Aorta (tissue), 5 donors: ENCODE results near the gene KCNN4. TPM values are rescaled to one million over a fixed set of nuclear protein-coding genes. Genes with fewer than 3 reads are reported as not detected.

Source experiments
- ATAC-seq: fragments of 200-7000 bp; cut with Tn5 transposase; one replicate; pipeline ENCODE4 v1.9.1; 2022; ENCODE audit warnings: moderate library complexity; ENCODE audit not compliant: low FRiP score
- DNase-seq, 2 donors: peaks; one replicate each; pipeline ENCODE4 v3.0.0-alpha.2; 2020
- H3K27ac ChIP-seq, 2 donors: one replicate each; pipeline ENCODE4 v1.5.1; 2013; ENCODE audit warnings: low read length in 2 of 2, mild to moderate bottlenecking in 2 of 2, moderate library complexity in 2 of 2, control low read depth in 1 of 2, inconsistent platforms in 1 of 2, low read depth in 1 of 2
- H3K27me3 ChIP-seq, 2 donors: one replicate each; pipeline ENCODE4 v1.6.1; 2013; ENCODE audit warnings: control low read depth in 1 of 2, low read length in 1 of 2, mild to moderate bottlenecking in 1 of 2, moderate library complexity in 1 of 2; ENCODE audit not compliant: insufficient read depth in 2 of 2, control insufficient read depth in 1 of 2
- H3K36me3 ChIP-seq, 2 donors: one replicate each; pipeline ENCODE4 v1.6.1; 2013; ENCODE audit warnings: control low read depth in 1 of 2, low read length in 1 of 2, mild to moderate bottlenecking in 1 of 2; ENCODE audit not compliant: insufficient read depth in 2 of 2, control insufficient read depth in 1 of 2
- H3K4me1 ChIP-seq, 2 donors: one replicate each; pipeline ENCODE4 v1.6.1; 2013; ENCODE audit warnings: low read length in 2 of 2, control low read depth in 1 of 2, mild to moderate bottlenecking in 1 of 2, moderate library complexity in 1 of 2; ENCODE audit not compliant: insufficient read depth in 2 of 2, control insufficient read depth in 1 of 2
- H3K4me3 ChIP-seq, 2 donors: one replicate each; pipeline ENCODE4 v1.5.1; 2013; ENCODE audit warnings: low read length in 2 of 2, control low read depth in 1 of 2, mild to moderate bottlenecking in 1 of 2
- H3K9me3 ChIP-seq: one replicate; pipeline ENCODE4 v1.6.1; 2013; ENCODE audit warnings: mild to moderate bottlenecking, low read length; ENCODE audit not compliant: control insufficient read depth
- WGBS, 2 donors: extraction: QIAGEN DNeasy Blood & Tissue Kit; methylation state at CpG; one replicate each; pipeline ENCODE4 v1.1.7; 2013; 5-methylcytosine and 5-hydroxymethylcytosine counted together
- intact Hi-C, 2 donors: fragments of 100-400 bp; cut with DNase I; formaldehyde crosslinking; loops; one replicate each; pipeline versions ENCODE4 v1.14.2 to v1.15.0; 2022
- polyA plus RNA-seq, 2 donors: library from polyadenylated mRNA; stranded (reverse); fragments of 200-250 nt; gene quantifications; one replicate each; pipeline ENCODE4 v1.2.3, GENCODE V29; 2013
- total RNA-seq, 2 donors: library from RNA; stranded (reverse); fragmentation: NEBNext Ultra II Directional; extraction: Animal tissue kit (Norgen Biotek cat#: 25700); gene quantifications; one replicate each; pipeline ENCODE4 v1.2.1, GENCODE V29; 2021
- donor health status: healthy with polysubstance abuse.
- donor health status: Bipolar disorder and iron deficiency.
- donor health status: DM: no; HTN: no; CAD: no.
- donor health status: DM: no; HTN: no; CAD: no.
- donor health status: DM: yes; HTN: yes; CAD: no.

The KCNN4 gene
- total and polyA plus RNA-seq, 4 donors, result 1.5 to 8.6 (median 4.2) TPM

GRCh38 chr19:43789029-43789428, 8.3 kb upstream of the KCNN4 start:
- Histone ChIP-seq H3K36me3 (no peaks in the 10 kb centered on the region), H3K27ac (no peak overlapping the region), H3K27me3 (no peaks in the 10 kb centered on the region), H3K4me1 (no peaks in the 10 kb centered on the region), H3K4me3 (no peak overlapping the region), H3K9me3 (no peaks in the 10 kb centered on the region)
- ATAC-seq (no peak), DNase-seq (peak in 1 of 2 donors; percentile 17)
- intact Hi-C loops, result no loop called here
- 3 to 9% methylated on average over 3 of the region's 3 CpGs for WGBS, 2 donors

GRCh38 chr19:43786665-43787064, 5.9 kb upstream of the KCNN4 start:
- Histone ChIP-seq H3K27ac (no peak overlapping the region), H3K9me3 (no peaks in the 10 kb centered on the region), H3K4me1 (no peaks in the 10 kb centered on the region), H3K36me3 (no peaks in the 10 kb centered on the region), H3K4me3 (no peak overlapping the region), H3K27me3 (no peaks in the 10 kb centered on the region)
- ATAC-seq (no peak), DNase-seq (no peak)
- 47 to 50% methylated on average over 1 of the region's 1 CpG for WGBS, 2 donors
- intact Hi-C loops, result no loop called here

- DNase-seq, result peak; percentile 70
- H3K4me3 ChIP-seq, result no peak overlapping the region
- 10 to 12% methylated on average over 10 of the region's 10 CpGs for WGBS, 2 donors
Observed at GRCh38 chr19:43784981-43785808, 4.4 kb upstream of the KCNN4 start.

GRCh38 chr19:43784241-43784980, 3.6 kb upstream of the KCNN4 start:
- Histone ChIP-seq H3K36me3 (no peaks in the 10 kb centered on the region), H3K4me3 (no peak overlapping the region), H3K4me1 (no peaks in the 10 kb centered on the region), H3K9me3 (no peaks in the 10 kb centered on the region), H3K27ac (no peak overlapping the region), H3K27me3 (no peaks in the 10 kb centered on the region)
- DNase-seq (peak; percentile 74 to 87), ATAC-seq (peak; percentile 67)
- 58 to 70% methylated on average over 4 of the region's 4 CpGs for WGBS, 2 donors
- intact Hi-C loops, result loop anchor here (2.0 kb wide), 1 partner anchor 38 kb away; no protein-coding TSS in a partner anchor

More at GRCh38 chr19:43784981-43785808, 4.4 kb upstream of the KCNN4 start:
- Histone ChIP-seq H3K9me3 (no peaks in the 10 kb centered on the region), H3K27me3 (no peaks in the 10 kb centered on the region), H3K4me1 (no peaks in the 10 kb centered on the region), H3K27ac (no peak overlapping the region), H3K36me3 (no peaks in the 10 kb centered on the region)
- ATAC-seq, result peak; percentile 89
- intact Hi-C loops, result loop anchor here (2.0 kb wide), 1 partner anchor 38 kb away; no protein-coding TSS in a partner anchor

- H3K4me3 ChIP-seq, result no peak overlapping the region
- intact Hi-C loops, result loop anchor here (2.0 kb wide), 1 partner anchor 37 kb away; no protein-coding TSS in a partner anchor
- whole genome bisulfite sequencing, 2 donors, result 86 to 89% methylated on average over 8 of the region's 8 CpGs
- DNase-seq (no peak), ATAC-seq (no peak)
- no peaks in the 10 kb centered on the region for H3K9me3 ChIP-seq
- no peak overlapping the region for H3K27ac ChIP-seq
- H3K27me3 ChIP-seq, result no peaks in the 10 kb centered on the region
- H3K4me1 ChIP-seq, result no peaks in the 10 kb centered on the region
- no peaks in the 10 kb centered on the region for H3K36me3 ChIP-seq
Observed at GRCh38 chr19:43783636-43784035, 2.9 kb upstream of the KCNN4 start.

- DNase-seq (peak in 1 of 2 donors; percentile 71), ATAC-seq (no peak)
- Histone ChIP-seq H3K27me3 (no peaks in the 10 kb centered on the region), H3K9me3 (no peaks in the 10 kb centered on the region), H3K27ac (no peak overlapping the region), H3K4me1 (no peaks in the 10 kb centered on the region), H3K36me3 (no peaks in the 10 kb centered on the region), H3K4me3 (no peak overlapping the region)
- intact Hi-C loops, result no loop called here
- 81 to 82% methylated on average over 23 to 24 of the region's 24 CpGs for WGBS, 2 donors
Observed at GRCh38 chr19:43782689-43783231, 2.0 kb upstream of the KCNN4 start.

- Histone ChIP-seq H3K36me3 (no peaks in the 10 kb centered on the region), H3K4me1 (no peaks in the 10 kb centered on the region), H3K27ac (no peak overlapping the region), H3K4me3 (no peak overlapping the region), H3K27me3 (no peaks in the 10 kb centered on the region), H3K9me3 (no peaks in the 10 kb centered on the region)
- DNase-seq (no peak), ATAC-seq (no peak)
- 52 to 56% methylated on average over 8 of the region's 8 CpGs for WGBS, 2 donors
- intact Hi-C loops, result no loop called here
Observed at GRCh38 chr19:43782311-43782660, 1.5 kb upstream of the KCNN4 start.

- H3K9me3 ChIP-seq, result no peaks in the 10 kb centered on the region
- DNase-seq, result peak in 1 of 2 donors; percentile 8
- H3K4me3 ChIP-seq, result no peak overlapping the region
- no peak for ATAC-seq
- no peaks in the 10 kb centered on the region for H3K4me1 ChIP-seq
- intact Hi-C loops, result no loop called here
- no peaks in the 10 kb centered on the region for H3K36me3 ChIP-seq
- H3K27ac ChIP-seq, result no peak overlapping the region
- WGBS, 2 donors, result 86 to 89% methylated on average over 14 of the region's 14 CpGs
- no peaks in the 10 kb centered on the region for H3K27me3 ChIP-seq
Observed at GRCh38 chr19:43781630-43782310, 997 bp upstream of the KCNN4 start.
